HepG2 (cell line): Measurements from ENCODE around the gene GSTA5. TPM values are rescaled to one million over a fixed set of nuclear protein-coding genes. Genes with fewer than 3 reads are reported as not detected.
A peak's percentile ranks its signal among the peaks of the same experiment; 100 is the strongest.

ENCODE experiments used
- ARNT ChIP-seq: fragments of 450-650 bp; IDR thresholded peaks from 2 replicates; pipeline ENCODE4 v1.6.1; 2017
- CEBPG ChIP-seq: IDR thresholded peaks from 2 replicates; pipeline ENCODE4 v1.6.1; 2016
- CHD4 ChIP-seq: fragments of 200-600 bp; sonication (generic); IDR thresholded peaks from 2 replicates; pipeline ENCODE4 v1.7.0; 2017; ENCODE audit warnings: mild to moderate bottlenecking, low read length, borderline replicate concordance
- FOSL2 ChIP-seq: sonication (generic); formaldehyde crosslinking; IDR thresholded peaks from 2 replicates; pipeline ENCODE4 v1.4.0; 2020; ENCODE audit warnings: missing genetic modification reagents
- GATAD2A ChIP-seq: IDR thresholded peaks from 2 replicates; pipeline ENCODE4 v1.6.1; 2016
- PCBP2 ChIP-seq: fragments of 200-400 bp; formaldehyde crosslinking; optimal IDR thresholded peaks from 2 replicates; pipeline ENCODE3; 2018; ENCODE audit warnings: low read length, low read depth; ENCODE audit not compliant: poor library complexity, severe bottlenecking
- RARA ChIP-seq: IDR thresholded peaks from 2 replicates; pipeline ENCODE4 v1.6.1; 2016; ENCODE audit warnings: missing genetic modification reagents, missing compliant biosample characterization
- ZFY ChIP-seq: sonication (generic); formaldehyde crosslinking; IDR thresholded peaks from 2 replicates; pipeline ENCODE4 v1.4.0; 2020; ENCODE audit warnings: missing genetic modification reagents
- ZMYM4 ChIP-seq: sonication (generic); formaldehyde crosslinking; IDR thresholded peaks from 2 replicates; pipeline ENCODE4 v1.8.1; 2023; ENCODE audit warnings: mild to moderate bottlenecking, missing genetic modification reagents
- ZNF136 ChIP-seq: sonication (generic); formaldehyde crosslinking; IDR thresholded peaks from 2 replicates; pipeline ENCODE4 v1.8.1; 2022; ENCODE audit warnings: low read depth, mild to moderate bottlenecking, moderate library complexity, missing genetic modification reagents
- ZNF629 ChIP-seq: sonication (generic); formaldehyde crosslinking; conservative IDR thresholded peaks from 2 replicates; pipeline ENCODE4 v1.5.0; 2020; ENCODE audit warnings: missing genetic modification reagents
- ZNF770 ChIP-seq: sonication (generic); formaldehyde crosslinking; IDR thresholded peaks from 2 replicates; pipeline ENCODE4 v1.5.0; 2020; ENCODE audit warnings: mild to moderate bottlenecking, missing genetic modification reagents
- ZNF883 ChIP-seq: sonication (generic); formaldehyde crosslinking; IDR thresholded peaks from 2 replicates; pipeline ENCODE4 v1.5.1; 2020; ENCODE audit warnings: mild to moderate bottlenecking, missing genetic modification reagents; ENCODE audit errors: not compliant biosample characterization
- polyA plus RNA-seq, 8 experiments: library from polyadenylated mRNA; depleted of rRNA in 3 of 8; stranded (reverse) in 7 of 8; unstranded in 1 of 8; fragments of >200 nt; fragmentation: Illumina TruSeq in 4 of 8; extraction: Trizol in 4 of 8; gene quantifications; 2 replicates each; pipeline versions ENCODE4 v1.2.1 to v1.2.3, GENCODE V29; 2011 to 2016; ENCODE audit warnings: low read depth in 4 of 8, missing spikeins in 1 of 8, mixed read lengths in 1 of 8; ENCODE audit not compliant: insufficient read depth in 1 of 8
- total RNA-seq, 5 experiments: library from RNA; depleted of rRNA; stranded (reverse); fragments of >200 nt; fragmentation: Illumina TruSeq; extraction: Trizol; gene quantifications; 2 replicates each; pipeline ENCODE4 v1.2.3, GENCODE V29; 2016; ENCODE audit warnings: low read depth in 1 of 5
- TF ChIP-seq, protein P1 (sequence below): sonication (generic); formaldehyde crosslinking; IDR thresholded peaks from 2 replicates; pipeline ENCODE4 v1.5.1; 2020; ENCODE audit warnings: mild to moderate bottlenecking, missing genetic modification reagents, moderate library complexity
- TF ChIP-seq, protein P2 (sequence below): sonication (generic); formaldehyde crosslinking; IDR thresholded peaks from 2 replicates; pipeline ENCODE4 v1.5.1; 2020; ENCODE audit warnings: missing genetic modification reagents, mild to moderate bottlenecking, borderline replicate concordance
- TF ChIP-seq, protein P3 (sequence below): sonication (generic); formaldehyde crosslinking; IDR thresholded peaks from 2 replicates; pipeline ENCODE4 v1.9.0; 2022; ENCODE audit warnings: low read depth, missing genetic modification reagents
- TF ChIP-seq, protein P4 (sequence below): sonication (generic); formaldehyde crosslinking; IDR thresholded peaks from 2 replicates; pipeline ENCODE4 v1.4.0; 2020; ENCODE audit warnings: missing genetic modification reagents

GSTA5 gene
- total and polyA plus RNA-seq, 2 of the 13 experiments (the other 11 are each of a cell fraction or from before 2014, with no cell fraction given) = not detected

DNA sequence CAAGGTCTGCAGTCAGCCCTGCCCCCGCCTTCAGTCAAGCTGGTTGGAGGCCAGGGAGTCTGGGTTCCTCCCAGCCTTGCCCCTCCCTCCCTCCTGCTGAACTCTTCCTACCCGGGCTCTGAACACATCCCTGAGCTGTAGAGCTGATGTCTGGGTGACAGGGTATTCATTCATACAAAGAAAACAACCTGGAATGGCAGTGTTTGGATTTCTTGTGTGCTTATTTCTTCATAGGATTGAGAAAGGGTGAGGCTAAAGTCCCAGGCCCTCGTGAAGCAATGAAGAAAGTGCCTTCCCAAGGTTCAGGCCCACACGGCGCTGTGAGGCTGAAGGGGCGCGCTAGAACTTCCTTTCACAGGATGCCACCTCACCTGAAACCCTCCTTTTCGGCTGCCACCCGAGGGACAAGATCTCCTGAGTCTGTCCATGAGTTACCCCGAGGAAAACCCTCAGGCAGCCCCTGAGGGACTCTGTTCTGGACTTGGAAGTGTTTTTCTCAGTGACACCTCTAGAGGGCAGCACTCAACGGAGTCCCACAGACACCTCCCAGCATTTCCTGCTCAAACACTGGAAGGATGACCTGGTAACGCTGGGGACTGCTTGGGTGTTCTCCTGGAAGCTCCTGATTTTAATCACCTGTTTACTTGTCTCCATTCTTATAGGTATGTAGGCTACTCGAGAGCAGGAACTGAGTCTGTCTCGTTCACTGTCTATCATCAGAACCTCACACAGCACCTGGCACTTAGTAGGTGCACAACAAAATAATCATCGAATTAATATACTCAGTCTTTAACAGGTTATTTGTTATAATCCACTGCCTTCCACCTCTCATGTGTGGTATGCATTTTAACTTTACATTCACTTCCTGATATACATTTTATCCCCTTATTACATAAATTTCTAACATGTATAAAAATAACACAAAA lies 25.2 kb downstream of the GSTA5 start (continued):
- TF ChIP-seq PCBP2 (no peak), ZMYM4 (CRISPR knock-in tag) (peak; percentile 92), RARA (CRISPR knock-in tag) (peak; percentile 59; the same call in 1 of the 2 replicates), CEBPG (CRISPR knock-in tag) (peak; percentile 87), ZNF136 (0 out of 2 replicates have a peak, but pooled peaks have one; percentile 53), FOSL2 (CRISPR knock-in tag) (peak; percentile 69), GATAD2A (CRISPR knock-in tag) (peak; percentile 90), ZNF883 (peak; percentile 57), CHD4 (peak; percentile 32), ZNF629 (CRISPR knock-in tag) (0 out of 2 replicates have a peak, but pooled peaks have one; percentile 6), ZFY (CRISPR knock-in tag) (peak; percentile 65), ZNF770 (CRISPR knock-in tag) (peak; percentile 54), ARNT (no peak)
- TF ChIP-seq, protein P1, sequence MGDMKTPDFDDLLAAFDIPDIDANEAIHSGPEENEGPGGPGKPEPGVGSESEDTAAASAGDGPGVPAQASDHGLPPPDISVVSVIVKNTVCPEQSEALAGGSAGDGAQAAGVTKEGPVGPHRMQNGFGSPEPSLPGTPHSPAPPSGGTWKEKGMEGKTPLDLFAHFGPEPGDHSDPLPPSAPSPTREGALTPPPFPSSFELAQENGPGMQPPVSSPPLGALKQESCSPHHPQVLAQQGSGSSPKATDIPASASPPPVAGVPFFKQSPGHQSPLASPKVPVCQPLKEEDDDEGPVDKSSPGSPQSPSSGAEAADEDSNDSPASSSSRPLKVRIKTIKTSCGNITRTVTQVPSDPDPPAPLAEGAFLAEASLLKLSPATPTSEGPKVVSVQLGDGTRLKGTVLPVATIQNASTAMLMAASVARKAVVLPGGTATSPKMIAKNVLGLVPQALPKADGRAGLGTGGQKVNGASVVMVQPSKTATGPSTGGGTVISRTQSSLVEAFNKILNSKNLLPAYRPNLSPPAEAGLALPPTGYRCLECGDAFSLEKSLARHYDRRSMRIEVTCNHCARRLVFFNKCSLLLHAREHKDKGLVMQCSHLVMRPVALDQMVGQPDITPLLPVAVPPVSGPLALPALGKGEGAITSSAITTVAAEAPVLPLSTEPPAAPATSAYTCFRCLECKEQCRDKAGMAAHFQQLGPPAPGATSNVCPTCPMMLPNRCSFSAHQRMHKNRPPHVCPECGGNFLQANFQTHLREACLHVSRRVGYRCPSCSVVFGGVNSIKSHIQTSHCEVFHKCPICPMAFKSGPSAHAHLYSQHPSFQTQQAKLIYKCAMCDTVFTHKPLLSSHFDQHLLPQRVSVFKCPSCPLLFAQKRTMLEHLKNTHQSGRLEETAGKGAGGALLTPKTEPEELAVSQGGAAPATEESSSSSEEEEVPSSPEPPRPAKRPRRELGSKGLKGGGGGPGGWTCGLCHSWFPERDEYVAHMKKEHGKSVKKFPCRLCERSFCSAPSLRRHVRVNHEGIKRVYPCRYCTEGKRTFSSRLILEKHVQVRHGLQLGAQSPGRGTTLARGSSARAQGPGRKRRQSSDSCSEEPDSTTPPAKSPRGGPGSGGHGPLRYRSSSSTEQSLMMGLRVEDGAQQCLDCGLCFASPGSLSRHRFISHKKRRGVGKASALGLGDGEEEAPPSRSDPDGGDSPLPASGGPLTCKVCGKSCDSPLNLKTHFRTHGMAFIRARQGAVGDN = peak; percentile 76
- TF ChIP-seq, protein P2, sequence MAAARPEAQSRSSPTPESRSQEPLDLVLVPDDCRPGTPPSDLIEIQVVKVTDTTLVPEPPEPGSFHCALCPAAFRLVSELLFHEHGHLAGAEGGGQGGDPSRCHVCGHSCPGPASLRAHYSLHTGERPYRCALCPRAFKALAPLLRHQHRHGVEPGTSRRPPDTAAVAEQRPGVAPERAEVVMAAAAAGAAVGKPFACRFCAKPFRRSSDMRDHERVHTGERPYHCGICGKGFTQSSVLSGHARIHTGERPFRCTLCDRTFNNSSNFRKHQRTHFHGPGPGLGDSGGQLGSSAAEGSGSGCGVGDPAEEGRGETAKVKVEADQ (CRISPR knock-in tag) = 0 out of 2 replicates have a peak, but pooled peaks have one; percentile 33
- TF ChIP-seq, protein P3, sequence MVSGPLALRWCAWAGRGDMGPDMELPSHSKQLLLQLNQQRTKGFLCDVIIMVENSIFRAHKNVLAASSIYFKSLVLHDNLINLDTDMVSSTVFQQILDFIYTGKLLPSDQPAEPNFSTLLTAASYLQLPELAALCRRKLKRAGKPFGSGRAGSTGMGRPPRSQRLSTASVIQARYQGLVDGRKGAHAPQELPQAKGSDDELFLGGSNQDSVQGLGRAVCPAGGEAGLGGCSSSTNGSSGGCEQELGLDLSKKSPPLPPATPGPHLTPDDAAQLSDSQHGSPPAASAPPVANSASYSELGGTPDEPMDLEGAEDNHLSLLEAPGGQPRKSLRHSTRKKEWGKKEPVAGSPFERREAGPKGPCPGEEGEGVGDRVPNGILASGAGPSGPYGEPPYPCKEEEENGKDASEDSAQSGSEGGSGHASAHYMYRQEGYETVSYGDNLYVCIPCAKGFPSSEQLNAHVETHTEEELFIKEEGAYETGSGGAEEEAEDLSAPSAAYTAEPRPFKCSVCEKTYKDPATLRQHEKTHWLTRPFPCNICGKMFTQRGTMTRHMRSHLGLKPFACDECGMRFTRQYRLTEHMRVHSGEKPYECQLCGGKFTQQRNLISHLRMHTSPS (CRISPR knock-in tag) = no peak
- TF ChIP-seq, protein P4, sequence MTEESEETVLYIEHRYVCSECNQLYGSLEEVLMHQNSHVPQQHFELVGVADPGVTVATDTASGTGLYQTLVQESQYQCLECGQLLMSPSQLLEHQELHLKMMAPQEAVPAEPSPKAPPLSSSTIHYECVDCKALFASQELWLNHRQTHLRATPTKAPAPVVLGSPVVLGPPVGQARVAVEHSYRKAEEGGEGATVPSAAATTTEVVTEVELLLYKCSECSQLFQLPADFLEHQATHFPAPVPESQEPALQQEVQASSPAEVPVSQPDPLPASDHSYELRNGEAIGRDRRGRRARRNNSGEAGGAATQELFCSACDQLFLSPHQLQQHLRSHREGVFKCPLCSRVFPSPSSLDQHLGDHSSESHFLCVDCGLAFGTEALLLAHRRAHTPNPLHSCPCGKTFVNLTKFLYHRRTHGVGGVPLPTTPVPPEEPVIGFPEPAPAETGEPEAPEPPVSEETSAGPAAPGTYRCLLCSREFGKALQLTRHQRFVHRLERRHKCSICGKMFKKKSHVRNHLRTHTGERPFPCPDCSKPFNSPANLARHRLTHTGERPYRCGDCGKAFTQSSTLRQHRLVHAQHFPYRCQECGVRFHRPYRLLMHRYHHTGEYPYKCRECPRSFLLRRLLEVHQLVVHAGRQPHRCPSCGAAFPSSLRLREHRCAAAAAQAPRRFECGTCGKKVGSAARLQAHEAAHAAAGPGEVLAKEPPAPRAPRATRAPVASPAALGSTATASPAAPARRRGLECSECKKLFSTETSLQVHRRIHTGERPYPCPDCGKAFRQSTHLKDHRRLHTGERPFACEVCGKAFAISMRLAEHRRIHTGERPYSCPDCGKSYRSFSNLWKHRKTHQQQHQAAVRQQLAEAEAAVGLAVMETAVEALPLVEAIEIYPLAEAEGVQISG (CRISPR knock-in tag) = peak; percentile 66
